HepG2 (cell line): ENCODE measurements around the gene UBAP2L. TPM values are rescaled to one million over a fixed set of nuclear protein-coding genes. Genes with fewer than 3 reads are reported as not detected.

Source experiments
- CBX5 ChIP-seq: sonication (generic); formaldehyde crosslinking; IDR thresholded peaks from 2 replicates; pipeline ENCODE4 v1.4.0; 2020; ENCODE audit warnings: missing genetic modification reagents, borderline replicate concordance
- E2F5 ChIP-seq: sonication (generic); formaldehyde crosslinking; conservative IDR thresholded peaks from 2 replicates; pipeline ENCODE4 v1.4.0; 2020; ENCODE audit warnings: missing genetic modification reagents
- HMGXB3 ChIP-seq: sonication (generic); formaldehyde crosslinking; IDR thresholded peaks from 2 replicates; pipeline ENCODE4 v1.4.0; 2020; ENCODE audit warnings: missing genetic modification reagents, borderline replicate concordance
- HNF4A ChIP-seq: sonication (generic); formaldehyde crosslinking; IDR thresholded peaks from 2 replicates; pipeline ENCODE4 v1.4.0; 2020; ENCODE audit warnings: missing genetic modification reagents
- IRF9 ChIP-seq: sonication (generic); formaldehyde crosslinking; IDR thresholded peaks from 2 replicates; pipeline ENCODE4 v1.8.0; 2022; ENCODE audit warnings: missing genetic modification reagents, mild to moderate bottlenecking, borderline replicate concordance
- PITX1 ChIP-seq: sonication (generic); formaldehyde crosslinking; IDR thresholded peaks from 2 replicates; pipeline ENCODE4 v1.5.1; 2020; ENCODE audit warnings: mild to moderate bottlenecking, missing genetic modification reagents
- POGZ ChIP-seq: sonication (generic); formaldehyde crosslinking; IDR thresholded peaks from 2 replicates; pipeline ENCODE4 v1.4.0; 2020; ENCODE audit warnings: mild to moderate bottlenecking, missing genetic modification reagents
- RCOR2 ChIP-seq: IDR thresholded peaks from 2 replicates; pipeline ENCODE4 v1.6.1; 2016; ENCODE audit warnings: missing biosample characterization, missing genetic modification reagents
- SATB2 ChIP-seq: sonication (generic); formaldehyde crosslinking; IDR thresholded peaks from 2 replicates; pipeline ENCODE4 v1.5.0; 2020; ENCODE audit warnings: missing genetic modification reagents
- SCMH1 ChIP-seq: sonication (generic); formaldehyde crosslinking; IDR thresholded peaks from 2 replicates; pipeline ENCODE4 v1.9.0; 2021; ENCODE audit warnings: missing genetic modification reagents, mild to moderate bottlenecking, borderline replicate concordance
- SKI ChIP-seq: fragments of 450-650 bp; IDR thresholded peaks from one replicate; pipeline ENCODE4 v1.6.1; 2018; ENCODE audit warnings: mild to moderate bottlenecking; ENCODE audit not compliant: partially characterized antibody
- TFAP4 ChIP-seq: sonication (generic); IDR thresholded peaks from 2 replicates; pipeline ENCODE4 v1.6.1; 2016; ENCODE audit warnings: low read depth, borderline replicate concordance
- TOE1 ChIP-seq: sonication (generic); formaldehyde crosslinking; IDR thresholded peaks from 2 replicates; pipeline ENCODE4 v1.4.0; 2020; ENCODE audit warnings: mild to moderate bottlenecking, missing genetic modification reagents
- ZBTB2 ChIP-seq: sonication (generic); formaldehyde crosslinking; IDR thresholded peaks from 2 replicates; pipeline ENCODE4 v1.8.0; 2022; ENCODE audit warnings: low read depth, missing genetic modification reagents
- ZNF121 ChIP-seq: sonication (generic); formaldehyde crosslinking; IDR thresholded peaks from 2 replicates; pipeline ENCODE4 v1.5.0; 2020; ENCODE audit warnings: mild to moderate bottlenecking, missing genetic modification reagents
- ZNF567 ChIP-seq: sonication (generic); formaldehyde crosslinking; IDR thresholded peaks from 2 replicates; pipeline ENCODE4 v1.8.1; 2023; ENCODE audit warnings: mild to moderate bottlenecking, missing genetic modification reagents, borderline replicate concordance
- ZNF850 ChIP-seq: sonication (generic); formaldehyde crosslinking; conservative IDR thresholded peaks from 2 replicates; pipeline ENCODE4 v1.9.0; 2021; ENCODE audit warnings: mild to moderate bottlenecking, missing genetic modification reagents
- ZSCAN21 ChIP-seq: sonication (generic); formaldehyde crosslinking; IDR thresholded peaks from 2 replicates; pipeline ENCODE4 v1.8.0; 2022; ENCODE audit warnings: mild to moderate bottlenecking, missing genetic modification reagents, moderate library complexity, borderline replicate concordance
- polyA plus RNA-seq, 8 experiments: library from polyadenylated mRNA; depleted of rRNA in 3 of 8; stranded (reverse) in 7 of 8; unstranded in 1 of 8; fragments of >200 nt; fragmentation: Illumina TruSeq in 4 of 8; extraction: Trizol in 4 of 8; gene quantifications; 2 replicates each; pipeline versions ENCODE4 v1.2.1 to v1.2.3, GENCODE V29; 2011 to 2016; ENCODE audit warnings: low read depth in 4 of 8, missing spikeins in 1 of 8, mixed read lengths in 1 of 8; ENCODE audit not compliant: insufficient read depth in 1 of 8
- total RNA-seq, 5 experiments: library from RNA; depleted of rRNA; stranded (reverse); fragments of >200 nt; fragmentation: Illumina TruSeq; extraction: Trizol; gene quantifications; 2 replicates each; pipeline ENCODE4 v1.2.3, GENCODE V29; 2016; ENCODE audit warnings: low read depth in 1 of 5

UBAP2L gene
- total and polyA plus RNA-seq, 2 of the 13 experiments (the other 11 are each of a cell fraction or from before 2014, with no cell fraction given), result 74.2 to 159 TPM

GRCh38 chr1:154183046-154183915, 37.5 kb upstream of the UBAP2L start (continued):
- TF ChIP-seq SCMH1 (CRISPR knock-in tag) (no peak), IRF9 (0 out of 2 replicates have a peak, but pooled peaks have one; percentile 29), ZSCAN21 (CRISPR knock-in tag) (peak; percentile 98), E2F5 (CRISPR knock-in tag) (peak; percentile 88), SKI (no peak), SATB2 (CRISPR knock-in tag) (no peak), ZNF567 (CRISPR knock-in tag) (0 out of 2 replicates have a peak, but pooled peaks have one; percentile 40), ZNF121 (CRISPR knock-in tag) (no peak), PITX1 (0 out of 2 replicates have a peak, but pooled peaks have one; percentile 38), ZNF850 (CRISPR knock-in tag) (no peak), RCOR2 (0 out of 2 replicates have a peak, but pooled peaks have one; percentile 38), POGZ (peak; percentile 74), CBX5 (CRISPR knock-in tag) (0 out of 2 replicates have a peak, but pooled peaks have one; percentile 74), TOE1 (CRISPR knock-in tag) (no peak), ZBTB2 (peak; percentile 75; the same call in 1 of the 2 replicates), TFAP4 (peak; percentile 32; the same call in 1 of the 2 replicates), HNF4A (no peak; the same call in 1 of the 2 replicates), HMGXB3 (CRISPR knock-in tag) (peak; percentile 98)
